22Rv1 (cell line): ENCODE measurements around the gene TRDN.

Experiments used
- H3K27ac ChIP-seq: fragments of 450-650 bp; 2 replicates; pipeline ENCODE4 v1.5.1; 2017
- ZFX ChIP-seq: fragments of 450-650 bp; IDR thresholded peaks from 2 replicates; pipeline ENCODE4 v1.6.1; 2017; ENCODE audit warnings: antibody characterized with exemption, borderline replicate concordance
- TF ChIP-seq, protein P1 (sequence below): fragments of 450-650 bp; IDR thresholded peaks from 2 replicates; pipeline ENCODE4 v1.5.1; 2017; ENCODE audit warnings: mild to moderate bottlenecking

The TRDN gene

DNA sequence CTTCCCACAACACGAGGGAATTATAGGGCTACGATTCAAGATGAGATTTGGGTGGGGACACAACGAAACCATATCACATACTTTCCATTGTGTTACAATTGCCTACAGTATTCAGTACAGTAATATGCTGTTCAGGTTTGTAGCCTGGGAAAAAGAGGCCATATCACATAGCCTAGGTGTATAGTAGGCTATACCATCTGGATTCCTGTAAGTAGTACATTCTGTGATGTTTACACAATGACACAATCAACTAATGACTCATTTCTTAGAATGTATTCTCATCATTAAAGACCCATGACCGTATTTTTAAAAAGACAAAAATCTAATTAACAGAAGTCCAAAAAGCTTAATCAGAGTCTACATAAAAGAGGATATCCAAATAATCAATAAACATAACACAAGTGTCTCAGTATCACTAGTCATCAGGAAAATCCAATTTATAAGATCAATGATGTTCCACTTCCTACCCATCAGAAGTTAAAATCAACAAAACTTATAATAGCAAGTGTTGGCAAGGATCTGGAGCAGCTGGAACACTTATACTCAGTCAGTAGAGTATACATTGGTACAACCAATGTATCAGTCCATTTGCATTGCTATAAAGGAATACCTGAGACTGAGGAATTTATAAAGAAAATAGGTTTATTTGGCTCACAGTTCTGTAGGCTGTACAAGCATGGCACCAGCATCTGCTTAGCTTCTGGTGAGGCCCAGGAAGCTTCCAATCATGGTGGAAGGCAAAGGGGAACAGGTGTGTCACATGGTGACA, 424.8 kb downstream of the TRDN start:
- TF ChIP-seq, protein P1, sequence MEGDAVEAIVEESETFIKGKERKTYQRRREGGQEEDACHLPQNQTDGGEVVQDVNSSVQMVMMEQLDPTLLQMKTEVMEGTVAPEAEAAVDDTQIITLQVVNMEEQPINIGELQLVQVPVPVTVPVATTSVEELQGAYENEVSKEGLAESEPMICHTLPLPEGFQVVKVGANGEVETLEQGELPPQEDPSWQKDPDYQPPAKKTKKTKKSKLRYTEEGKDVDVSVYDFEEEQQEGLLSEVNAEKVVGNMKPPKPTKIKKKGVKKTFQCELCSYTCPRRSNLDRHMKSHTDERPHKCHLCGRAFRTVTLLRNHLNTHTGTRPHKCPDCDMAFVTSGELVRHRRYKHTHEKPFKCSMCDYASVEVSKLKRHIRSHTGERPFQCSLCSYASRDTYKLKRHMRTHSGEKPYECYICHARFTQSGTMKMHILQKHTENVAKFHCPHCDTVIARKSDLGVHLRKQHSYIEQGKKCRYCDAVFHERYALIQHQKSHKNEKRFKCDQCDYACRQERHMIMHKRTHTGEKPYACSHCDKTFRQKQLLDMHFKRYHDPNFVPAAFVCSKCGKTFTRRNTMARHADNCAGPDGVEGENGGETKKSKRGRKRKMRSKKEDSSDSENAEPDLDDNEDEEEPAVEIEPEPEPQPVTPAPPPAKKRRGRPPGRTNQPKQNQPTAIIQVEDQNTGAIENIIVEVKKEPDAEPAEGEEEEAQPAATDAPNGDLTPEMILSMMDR = no peak
- TF ChIP-seq ZFX = no peak

DNA sequence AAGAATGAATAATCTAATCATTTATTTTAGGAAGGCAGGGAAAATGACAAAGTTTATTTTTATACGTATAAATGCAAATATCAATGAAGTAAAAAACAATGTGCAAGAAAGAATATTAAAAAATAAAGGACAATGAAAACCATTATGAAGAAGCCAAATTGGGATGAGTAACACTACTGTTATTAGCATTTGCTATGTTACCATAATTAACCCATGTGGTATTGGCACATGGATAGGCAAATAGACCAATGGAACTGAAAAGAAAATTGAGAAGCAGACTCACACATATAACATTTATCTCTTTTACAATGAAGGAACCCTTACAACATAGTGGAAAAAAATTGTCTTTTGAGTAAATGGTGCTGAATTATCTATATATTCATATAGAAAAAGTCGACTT, 426.1 kb downstream of the TRDN start:
- no peak for TF ChIP-seq ZFX
- TF ChIP-seq, protein P1 = no peak

More for the DNA sequence above, 424.8 kb downstream of the TRDN start:
- no peak overlapping the region for H3K27ac ChIP-seq

DNA sequence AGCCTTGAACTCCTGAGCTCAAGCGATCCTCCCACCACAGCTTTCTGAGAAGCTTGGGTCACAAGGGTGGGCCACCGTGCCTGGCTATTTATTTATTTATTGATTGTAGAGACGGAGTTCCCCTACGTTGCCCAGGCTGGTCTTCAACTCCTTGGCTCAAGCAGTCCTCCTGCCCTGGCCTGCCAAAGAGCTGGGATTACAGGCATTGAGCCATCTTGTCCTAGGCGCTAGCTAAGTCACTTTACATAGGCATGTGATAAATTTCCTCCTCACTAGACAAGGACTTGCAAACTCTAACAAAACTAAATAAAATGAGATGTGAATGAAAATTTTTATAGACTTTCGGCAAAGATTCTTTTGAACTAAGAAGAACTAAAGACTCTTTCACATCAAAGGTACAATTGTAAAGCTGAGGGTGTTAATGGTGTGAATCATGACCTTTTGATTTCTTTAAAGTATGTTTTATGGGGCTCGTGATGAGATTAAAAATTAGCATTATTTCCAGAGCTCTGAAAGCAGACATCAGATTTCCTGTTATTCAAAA, 428.7 kb downstream of the TRDN start:
- H3K27ac ChIP-seq = no peak overlapping the region
- no peak for TF ChIP-seq ZFX
- TF ChIP-seq, protein P1 = no peak

More for the DNA sequence above, 426.1 kb downstream of the TRDN start:
- H3K27ac ChIP-seq = no peak overlapping the region

DNA sequence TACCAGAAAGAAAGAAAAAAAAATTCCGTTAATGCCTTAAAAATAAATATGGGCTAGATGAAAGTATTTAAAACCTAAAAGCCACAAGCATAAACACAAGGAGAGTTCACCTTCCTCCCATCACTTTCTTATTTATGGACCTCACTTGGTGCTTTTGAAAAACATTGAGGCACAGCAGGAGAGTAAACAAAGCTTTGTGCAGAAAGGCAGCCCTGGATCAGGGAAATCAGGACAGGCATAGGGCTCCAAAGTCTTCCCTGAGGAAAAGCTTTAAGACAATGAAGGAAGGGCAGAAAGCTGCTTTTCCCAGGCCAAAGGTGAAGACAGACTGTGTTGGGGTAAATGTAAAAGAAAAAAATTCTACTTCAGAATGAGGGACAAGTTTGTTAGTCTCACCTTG, 432.8 kb downstream of the TRDN start:
- TF ChIP-seq, protein P1 = no peak
- no peak for TF ChIP-seq ZFX

DNA sequence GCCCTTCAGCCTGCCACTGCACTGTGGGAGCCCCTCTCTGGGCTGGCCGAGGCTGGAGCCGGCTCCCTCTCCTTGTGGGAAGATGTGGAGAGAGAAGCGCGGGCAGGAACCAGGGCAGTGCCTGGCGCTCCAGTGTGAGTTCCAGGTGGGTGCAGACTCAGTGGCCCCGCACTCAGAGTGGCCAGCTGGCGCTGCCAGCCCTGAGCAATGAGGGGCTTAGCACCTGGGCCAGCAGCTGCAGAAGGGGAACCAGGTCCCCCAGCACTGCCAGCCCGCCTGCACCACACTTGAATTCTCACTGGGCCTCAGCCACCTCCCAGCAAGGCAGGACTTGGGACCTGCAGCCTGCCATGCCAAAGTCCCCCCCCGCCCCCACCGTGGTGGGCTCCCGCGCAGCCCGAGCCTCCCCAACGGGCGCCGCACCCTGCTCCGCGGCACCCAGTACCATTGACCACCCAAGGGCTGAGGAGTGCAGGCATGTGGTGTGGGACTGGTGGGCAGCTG, 434.8 kb downstream of the TRDN start:
- TF ChIP-seq, protein P1 = no peak
- TF ChIP-seq ZFX = no peak
- no peak overlapping the region for H3K27ac ChIP-seq

More for the DNA sequence above, 432.8 kb downstream of the TRDN start:
- no peak overlapping the region for H3K27ac ChIP-seq

DNA sequence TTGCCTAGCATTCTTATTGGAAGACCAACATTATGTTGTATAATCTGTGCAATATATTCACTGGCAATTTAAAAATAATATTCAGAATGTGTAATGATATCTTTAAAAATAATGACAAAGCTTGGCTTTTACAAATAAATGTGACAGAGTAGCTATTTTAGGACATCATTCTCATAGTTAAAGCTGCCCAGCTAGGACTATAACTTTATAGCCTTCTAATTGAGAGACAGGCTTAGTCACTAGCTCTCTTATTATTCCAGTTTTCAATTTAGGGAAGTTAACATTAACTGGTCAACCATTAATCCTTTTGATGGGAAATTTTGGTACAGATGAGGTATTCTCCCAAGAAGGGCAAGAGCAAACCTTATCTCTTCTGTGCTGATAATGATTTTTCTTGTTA, 443.5 kb downstream of the TRDN start:
- H3K27ac ChIP-seq = no peak overlapping the region
- TF ChIP-seq, protein P1 = no peak
- no peak for TF ChIP-seq ZFX

DNA sequence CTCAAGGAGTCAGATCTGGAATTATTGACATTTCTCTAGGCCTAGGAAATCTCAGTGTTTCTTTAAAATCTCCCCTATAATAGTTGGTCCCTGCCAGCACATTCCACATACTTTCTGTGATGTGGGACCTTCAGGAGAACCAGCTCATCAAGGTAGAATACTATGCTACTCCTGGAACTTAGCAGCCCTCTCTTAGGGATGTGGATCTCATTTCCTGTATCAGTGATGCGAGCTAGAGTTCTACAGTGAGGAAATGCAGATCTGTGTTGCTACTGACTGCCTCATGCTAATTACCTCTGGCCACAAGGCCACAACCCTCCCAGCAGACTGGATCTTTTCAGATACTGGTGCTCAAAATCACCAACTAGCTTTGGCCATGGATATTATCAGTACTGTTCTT, 446.9 kb downstream of the TRDN start:
- H3K27ac ChIP-seq = no peak overlapping the region
- TF ChIP-seq, protein P1 = no peak
- TF ChIP-seq ZFX = no peak
